Breast epithelium (tissue), 3 donors: ENCODE data around the gene DCLK3.

Experiments
- POLR2A ChIP-seq: fragments of 450-650 bp; IDR thresholded peaks from one replicate; pipeline ENCODE4 v1.6.1; 2016; ENCODE audit warnings: antibody characterized with exemption, mild to moderate bottlenecking, moderate library complexity
- POLR2AphosphoS5 ChIP-seq, 3 donors: sonication (generic); formaldehyde crosslinking; IDR thresholded peaks; one replicate each; pipeline ENCODE4 v1.6.1; 2017; ENCODE audit warnings: antibody characterized with exemption in 3 of 3
- TF ChIP-seq, protein P1 (sequence below), 3 donors: fragments of 450-650 bp; IDR thresholded peaks; one replicate each; pipeline ENCODE4 v1.5.1; 2016 to 2017; ENCODE audit warnings: antibody characterized with exemption in 3 of 3, mild to moderate bottlenecking in 3 of 3, moderate library complexity in 3 of 3

DNA sequence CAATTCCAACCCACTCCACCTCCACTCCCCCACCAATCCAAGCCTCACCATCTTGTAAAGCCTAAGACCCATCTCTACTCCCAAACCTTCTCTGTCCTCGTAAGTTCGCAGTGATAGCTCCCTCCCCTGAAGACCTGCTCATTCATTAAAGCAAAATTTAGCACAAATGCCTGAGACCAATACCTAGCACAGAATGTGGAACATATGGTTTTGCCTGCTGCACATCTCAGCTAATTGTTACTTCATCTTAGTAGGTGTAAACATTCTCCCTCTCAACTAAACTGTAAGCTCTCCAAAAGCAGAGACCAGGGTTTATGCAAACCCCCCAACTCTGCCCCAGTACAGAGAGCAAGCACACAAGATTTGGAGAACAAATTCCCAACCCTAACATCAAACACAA, 20.5 kb downstream of the DCLK3 start:
- TF ChIP-seq POLR2A (no peak), POLR2AphosphoS5 (IDR thresholded peaks at IDR 0.05) (no peak)
- TF ChIP-seq, protein P1, sequence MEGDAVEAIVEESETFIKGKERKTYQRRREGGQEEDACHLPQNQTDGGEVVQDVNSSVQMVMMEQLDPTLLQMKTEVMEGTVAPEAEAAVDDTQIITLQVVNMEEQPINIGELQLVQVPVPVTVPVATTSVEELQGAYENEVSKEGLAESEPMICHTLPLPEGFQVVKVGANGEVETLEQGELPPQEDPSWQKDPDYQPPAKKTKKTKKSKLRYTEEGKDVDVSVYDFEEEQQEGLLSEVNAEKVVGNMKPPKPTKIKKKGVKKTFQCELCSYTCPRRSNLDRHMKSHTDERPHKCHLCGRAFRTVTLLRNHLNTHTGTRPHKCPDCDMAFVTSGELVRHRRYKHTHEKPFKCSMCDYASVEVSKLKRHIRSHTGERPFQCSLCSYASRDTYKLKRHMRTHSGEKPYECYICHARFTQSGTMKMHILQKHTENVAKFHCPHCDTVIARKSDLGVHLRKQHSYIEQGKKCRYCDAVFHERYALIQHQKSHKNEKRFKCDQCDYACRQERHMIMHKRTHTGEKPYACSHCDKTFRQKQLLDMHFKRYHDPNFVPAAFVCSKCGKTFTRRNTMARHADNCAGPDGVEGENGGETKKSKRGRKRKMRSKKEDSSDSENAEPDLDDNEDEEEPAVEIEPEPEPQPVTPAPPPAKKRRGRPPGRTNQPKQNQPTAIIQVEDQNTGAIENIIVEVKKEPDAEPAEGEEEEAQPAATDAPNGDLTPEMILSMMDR (IDR thresholded peaks at IDR 0.05), result no peak
